HepG2 (cell line): ENCODE data around the gene ATG4D. TPM values are rescaled to one million over a fixed set of nuclear protein-coding genes. Genes with fewer than 3 reads are reported as not detected.

ENCODE experiments used
- ATF7 ChIP-seq, 2 experiments: fragments of 450-650 bp in 1 of 2; sonication (generic) in 1 of 2; formaldehyde crosslinking in 1 of 2; IDR thresholded peaks; 2 replicates each; pipeline versions ENCODE4 v1.4.0 to v1.6.1; 2016 to 2020; ENCODE audit warnings: antibody characterized with exemption in 1 of 2, mild to moderate bottlenecking in 1 of 2, missing genetic modification reagents in 1 of 2
- EEA1 ChIP-seq: sonication (generic); formaldehyde crosslinking; IDR thresholded peaks from 2 replicates; pipeline ENCODE4 v1.5.1; 2020; ENCODE audit warnings: mild to moderate bottlenecking, missing genetic modification reagents, borderline replicate concordance
- FOXK2 ChIP-seq: fragments of 450-650 bp; IDR thresholded peaks from 2 replicates; pipeline ENCODE4 v1.6.1; 2016
- HNF4G ChIP-seq, 2 experiments: sonication (generic) in 1 of 2; formaldehyde crosslinking in 1 of 2; IDR thresholded peaks; 2 replicates each; pipeline versions ENCODE4 v1.4.0 to v1.6.1; 2011 to 2020; ENCODE audit warnings: borderline replicate concordance in 2 of 2, low read depth in 2 of 2, mild to moderate bottlenecking in 2 of 2, low read length in 1 of 2, missing genetic modification reagents in 1 of 2, moderate library complexity in 1 of 2
- KLF16 ChIP-seq, 2 experiments: sonication (generic) in 1 of 2; formaldehyde crosslinking in 1 of 2; IDR thresholded peaks; 2 replicates each; pipeline versions ENCODE4 v1.6.1 to v1.8.0; 2016 to 2023; ENCODE audit warnings: missing genetic modification reagents in 2 of 2, missing compliant biosample characterization in 1 of 2
- NRL ChIP-seq: sonication (generic); formaldehyde crosslinking; IDR thresholded peaks from 2 replicates; pipeline ENCODE4 v1.5.0; 2020; ENCODE audit warnings: missing genetic modification reagents, mild to moderate bottlenecking, moderate library complexity, borderline replicate concordance
- ZBTB49 ChIP-seq: sonication (generic); formaldehyde crosslinking; IDR thresholded peaks from 2 replicates; pipeline ENCODE4 v1.4.0; 2020; ENCODE audit warnings: missing genetic modification reagents, borderline replicate concordance
- ZFP36 ChIP-seq: fragments of 150-350 bp; IDR thresholded peaks from 2 replicates; pipeline ENCODE4 v1.6.1; 2018; ENCODE audit warnings: borderline replicate concordance, low read length, low read depth; ENCODE audit not compliant: partially characterized antibody
- ZFP41 ChIP-seq: sonication (generic); formaldehyde crosslinking; IDR thresholded peaks from 2 replicates; pipeline ENCODE4 v1.4.0; 2020; ENCODE audit warnings: mild to moderate bottlenecking, missing genetic modification reagents, borderline replicate concordance
- ZFP82 ChIP-seq: sonication (generic); formaldehyde crosslinking; IDR thresholded peaks from 2 replicates; pipeline ENCODE4 v1.5.1; 2020; ENCODE audit warnings: mild to moderate bottlenecking, missing genetic modification reagents, borderline replicate concordance
- ZNF3 ChIP-seq: IDR thresholded peaks from 2 replicates; pipeline ENCODE4 v1.7.0; 2017; ENCODE audit warnings: inconsistent platforms
- ZNF597 ChIP-seq: sonication (generic); formaldehyde crosslinking; IDR thresholded peaks from 2 replicates; pipeline ENCODE4 v1.5.0; 2020; ENCODE audit warnings: missing genetic modification reagents
- polyA plus RNA-seq, 8 experiments: library from polyadenylated mRNA; depleted of rRNA in 3 of 8; stranded (reverse) in 7 of 8; unstranded in 1 of 8; fragments of >200 nt; fragmentation: Illumina TruSeq in 4 of 8; extraction: Trizol in 4 of 8; gene quantifications; 2 replicates each; pipeline versions ENCODE4 v1.2.1 to v1.2.3, GENCODE V29; 2011 to 2016; ENCODE audit warnings: low read depth in 4 of 8, missing spikeins in 1 of 8, mixed read lengths in 1 of 8; ENCODE audit not compliant: insufficient read depth in 1 of 8
- total RNA-seq, 5 experiments: library from RNA; depleted of rRNA; stranded (reverse); fragments of >200 nt; fragmentation: Illumina TruSeq; extraction: Trizol; gene quantifications; 2 replicates each; pipeline ENCODE4 v1.2.3, GENCODE V29; 2016; ENCODE audit warnings: low read depth in 1 of 5
- TF ChIP-seq, protein P1 (sequence below): sonication (generic); formaldehyde crosslinking; IDR thresholded peaks from 2 replicates; pipeline ENCODE4 v1.5.0; 2020; ENCODE audit warnings: mild to moderate bottlenecking, missing genetic modification reagents
- TF ChIP-seq, protein P2 (sequence below): sonication (generic); formaldehyde crosslinking; IDR thresholded peaks from 2 replicates; pipeline ENCODE4 v1.9.0; 2021; ENCODE audit warnings: missing genetic modification reagents, borderline replicate concordance
- TF ChIP-seq, protein P3 (sequence below): sonication (generic); formaldehyde crosslinking; IDR thresholded peaks from 2 replicates; pipeline ENCODE4 v1.4.0; 2020; ENCODE audit warnings: missing genetic modification reagents

Gene ATG4D
- total and polyA plus RNA-seq, 2 of the 13 experiments (the other 11 are each of a cell fraction or from before 2014, with no cell fraction given): 17.8 to 19.0 TPM

- TF ChIP-seq, protein P1, sequence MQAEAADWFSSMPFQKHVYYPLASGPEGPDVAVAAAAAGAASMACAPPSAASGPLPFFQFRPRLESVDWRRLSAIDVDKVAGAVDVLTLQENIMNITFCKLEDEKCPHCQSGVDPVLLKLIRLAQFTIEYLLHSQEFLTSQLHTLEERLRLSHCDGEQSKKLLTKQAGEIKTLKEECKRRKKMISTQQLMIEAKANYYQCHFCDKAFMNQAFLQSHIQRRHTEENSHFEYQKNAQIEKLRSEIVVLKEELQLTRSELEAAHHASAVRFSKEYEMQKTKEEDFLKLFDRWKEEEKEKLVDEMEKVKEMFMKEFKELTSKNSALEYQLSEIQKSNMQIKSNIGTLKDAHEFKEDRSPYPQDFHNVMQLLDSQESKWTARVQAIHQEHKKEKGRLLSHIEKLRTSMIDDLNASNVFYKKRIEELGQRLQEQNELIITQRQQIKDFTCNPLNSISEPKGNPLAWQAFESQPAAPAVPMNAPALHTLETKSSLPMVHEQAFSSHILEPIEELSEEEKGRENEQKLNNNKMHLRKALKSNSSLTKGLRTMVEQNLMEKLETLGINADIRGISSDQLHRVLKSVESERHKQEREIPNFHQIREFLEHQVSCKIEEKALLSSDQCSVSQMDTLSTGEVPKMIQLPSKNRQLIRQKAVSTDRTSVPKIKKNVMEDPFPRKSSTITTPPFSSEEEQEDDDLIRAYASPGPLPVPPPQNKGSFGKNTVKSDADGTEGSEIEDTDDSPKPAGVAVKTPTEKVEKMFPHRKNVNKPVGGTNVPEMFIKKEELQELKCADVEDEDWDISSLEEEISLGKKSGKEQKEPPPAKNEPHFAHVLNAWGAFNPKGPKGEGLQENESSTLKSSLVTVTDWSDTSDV: no peak
- TF ChIP-seq HNF4G (IDR thresholded peaks at IDR 0.05; ENCODE audit: borderline replicate concordance, low read depth, low read length): no peak
- no peak for TF ChIP-seq HNF4G (CRISPR knock-in tag; IDR thresholded peaks at IDR 0.05; ENCODE audit: borderline replicate concordance, low read depth)
- no peak for TF ChIP-seq ZBTB49 (CRISPR knock-in tag)
- TF ChIP-seq NRL (CRISPR knock-in tag): peak; percentile 73; the same call in 1 of the 2 replicates
- peak in 1 of 2 experiments; percentile 39; a peak in 1 of 4 replicates for TF ChIP-seq KLF16 (CRISPR knock-in tag; IDR thresholded peaks at IDR 0.05)
- no peak for TF ChIP-seq ZFP41
- TF ChIP-seq ATF7 (IDR thresholded peaks at IDR 0.05): no peak
- no peak for TF ChIP-seq ATF7 (CRISPR knock-in tag; IDR thresholded peaks at IDR 0.05)
- TF ChIP-seq, protein P2, sequence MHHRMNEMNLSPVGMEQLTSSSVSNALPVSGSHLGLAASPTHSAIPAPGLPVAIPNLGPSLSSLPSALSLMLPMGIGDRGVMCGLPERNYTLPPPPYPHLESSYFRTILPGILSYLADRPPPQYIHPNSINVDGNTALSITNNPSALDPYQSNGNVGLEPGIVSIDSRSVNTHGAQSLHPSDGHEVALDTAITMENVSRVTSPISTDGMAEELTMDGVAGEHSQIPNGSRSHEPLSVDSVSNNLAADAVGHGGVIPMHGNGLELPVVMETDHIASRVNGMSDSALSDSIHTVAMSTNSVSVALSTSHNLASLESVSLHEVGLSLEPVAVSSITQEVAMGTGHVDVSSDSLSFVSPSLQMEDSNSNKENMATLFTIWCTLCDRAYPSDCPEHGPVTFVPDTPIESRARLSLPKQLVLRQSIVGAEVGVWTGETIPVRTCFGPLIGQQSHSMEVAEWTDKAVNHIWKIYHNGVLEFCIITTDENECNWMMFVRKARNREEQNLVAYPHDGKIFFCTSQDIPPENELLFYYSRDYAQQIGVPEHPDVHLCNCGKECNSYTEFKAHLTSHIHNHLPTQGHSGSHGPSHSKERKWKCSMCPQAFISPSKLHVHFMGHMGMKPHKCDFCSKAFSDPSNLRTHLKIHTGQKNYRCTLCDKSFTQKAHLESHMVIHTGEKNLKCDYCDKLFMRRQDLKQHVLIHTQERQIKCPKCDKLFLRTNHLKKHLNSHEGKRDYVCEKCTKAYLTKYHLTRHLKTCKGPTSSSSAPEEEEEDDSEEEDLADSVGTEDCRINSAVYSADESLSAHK (CRISPR knock-in tag): no peak
- TF ChIP-seq ZNF3 (CRISPR knock-in tag): peak; percentile 99
- no peak for TF ChIP-seq ZNF597 (CRISPR knock-in tag)
- no peak for TF ChIP-seq FOXK2
- no peak for TF ChIP-seq EEA1
- TF ChIP-seq, protein P3, sequence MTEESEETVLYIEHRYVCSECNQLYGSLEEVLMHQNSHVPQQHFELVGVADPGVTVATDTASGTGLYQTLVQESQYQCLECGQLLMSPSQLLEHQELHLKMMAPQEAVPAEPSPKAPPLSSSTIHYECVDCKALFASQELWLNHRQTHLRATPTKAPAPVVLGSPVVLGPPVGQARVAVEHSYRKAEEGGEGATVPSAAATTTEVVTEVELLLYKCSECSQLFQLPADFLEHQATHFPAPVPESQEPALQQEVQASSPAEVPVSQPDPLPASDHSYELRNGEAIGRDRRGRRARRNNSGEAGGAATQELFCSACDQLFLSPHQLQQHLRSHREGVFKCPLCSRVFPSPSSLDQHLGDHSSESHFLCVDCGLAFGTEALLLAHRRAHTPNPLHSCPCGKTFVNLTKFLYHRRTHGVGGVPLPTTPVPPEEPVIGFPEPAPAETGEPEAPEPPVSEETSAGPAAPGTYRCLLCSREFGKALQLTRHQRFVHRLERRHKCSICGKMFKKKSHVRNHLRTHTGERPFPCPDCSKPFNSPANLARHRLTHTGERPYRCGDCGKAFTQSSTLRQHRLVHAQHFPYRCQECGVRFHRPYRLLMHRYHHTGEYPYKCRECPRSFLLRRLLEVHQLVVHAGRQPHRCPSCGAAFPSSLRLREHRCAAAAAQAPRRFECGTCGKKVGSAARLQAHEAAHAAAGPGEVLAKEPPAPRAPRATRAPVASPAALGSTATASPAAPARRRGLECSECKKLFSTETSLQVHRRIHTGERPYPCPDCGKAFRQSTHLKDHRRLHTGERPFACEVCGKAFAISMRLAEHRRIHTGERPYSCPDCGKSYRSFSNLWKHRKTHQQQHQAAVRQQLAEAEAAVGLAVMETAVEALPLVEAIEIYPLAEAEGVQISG (CRISPR knock-in tag): peak; percentile 15; the same call in 1 of the 2 replicates
- no peak for TF ChIP-seq ZFP36
- no peak for TF ChIP-seq ZFP82 (CRISPR knock-in tag)
These were observed 37.4 kb downstream of the ATG4D start (continued) for GRCh38 chr19:10580979-10581631.
